Measurements from ENCODE around the gene ARFGAP1. TPM values are rescaled to one million over a fixed set of nuclear protein-coding genes. Genes with fewer than 3 reads are reported as not detected.
"Not testable (repeated sequence)": the region's sequence is repeated elsewhere in the genome, so short reads cannot be mapped to it uniquely, and the experiment has no call there.

Gene ARFGAP1
- total RNA-seq, 1 donor from 2014 or later: 78.6 TPM

DNA sequence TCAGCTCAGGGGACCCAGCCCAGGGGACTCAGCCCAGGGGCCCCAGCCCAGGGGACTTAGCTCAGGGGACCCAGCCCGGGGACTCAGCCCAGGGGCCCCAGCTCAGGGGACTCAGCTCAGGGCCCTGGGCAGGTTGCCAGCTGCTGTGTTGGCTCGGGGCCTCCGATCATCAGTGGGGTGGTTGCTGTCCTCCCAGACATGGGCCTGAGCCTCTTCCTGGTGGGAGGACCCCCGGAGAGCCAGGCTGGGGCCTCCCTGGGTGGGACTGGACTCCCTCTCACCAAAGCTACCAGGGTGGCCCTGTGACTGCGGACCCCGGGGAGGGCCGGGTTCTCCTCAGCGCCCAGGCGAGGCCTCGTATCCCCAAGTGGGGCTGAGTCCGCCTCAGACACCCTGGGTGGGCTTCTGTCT lies 24.8 kb downstream of the ARFGAP1 start:
- H3K4me3 ChIP-seq (ENCODE audit: low read depth, low read length): no peak overlapping the region
- TF ChIP-seq, protein P1, sequence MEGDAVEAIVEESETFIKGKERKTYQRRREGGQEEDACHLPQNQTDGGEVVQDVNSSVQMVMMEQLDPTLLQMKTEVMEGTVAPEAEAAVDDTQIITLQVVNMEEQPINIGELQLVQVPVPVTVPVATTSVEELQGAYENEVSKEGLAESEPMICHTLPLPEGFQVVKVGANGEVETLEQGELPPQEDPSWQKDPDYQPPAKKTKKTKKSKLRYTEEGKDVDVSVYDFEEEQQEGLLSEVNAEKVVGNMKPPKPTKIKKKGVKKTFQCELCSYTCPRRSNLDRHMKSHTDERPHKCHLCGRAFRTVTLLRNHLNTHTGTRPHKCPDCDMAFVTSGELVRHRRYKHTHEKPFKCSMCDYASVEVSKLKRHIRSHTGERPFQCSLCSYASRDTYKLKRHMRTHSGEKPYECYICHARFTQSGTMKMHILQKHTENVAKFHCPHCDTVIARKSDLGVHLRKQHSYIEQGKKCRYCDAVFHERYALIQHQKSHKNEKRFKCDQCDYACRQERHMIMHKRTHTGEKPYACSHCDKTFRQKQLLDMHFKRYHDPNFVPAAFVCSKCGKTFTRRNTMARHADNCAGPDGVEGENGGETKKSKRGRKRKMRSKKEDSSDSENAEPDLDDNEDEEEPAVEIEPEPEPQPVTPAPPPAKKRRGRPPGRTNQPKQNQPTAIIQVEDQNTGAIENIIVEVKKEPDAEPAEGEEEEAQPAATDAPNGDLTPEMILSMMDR (conservative IDR thresholded peaks at IDR 0.05; ENCODE audit: low read depth, low read length): no peak
- no peak for DNase-seq (ENCODE audit: low read depth)

DNA sequence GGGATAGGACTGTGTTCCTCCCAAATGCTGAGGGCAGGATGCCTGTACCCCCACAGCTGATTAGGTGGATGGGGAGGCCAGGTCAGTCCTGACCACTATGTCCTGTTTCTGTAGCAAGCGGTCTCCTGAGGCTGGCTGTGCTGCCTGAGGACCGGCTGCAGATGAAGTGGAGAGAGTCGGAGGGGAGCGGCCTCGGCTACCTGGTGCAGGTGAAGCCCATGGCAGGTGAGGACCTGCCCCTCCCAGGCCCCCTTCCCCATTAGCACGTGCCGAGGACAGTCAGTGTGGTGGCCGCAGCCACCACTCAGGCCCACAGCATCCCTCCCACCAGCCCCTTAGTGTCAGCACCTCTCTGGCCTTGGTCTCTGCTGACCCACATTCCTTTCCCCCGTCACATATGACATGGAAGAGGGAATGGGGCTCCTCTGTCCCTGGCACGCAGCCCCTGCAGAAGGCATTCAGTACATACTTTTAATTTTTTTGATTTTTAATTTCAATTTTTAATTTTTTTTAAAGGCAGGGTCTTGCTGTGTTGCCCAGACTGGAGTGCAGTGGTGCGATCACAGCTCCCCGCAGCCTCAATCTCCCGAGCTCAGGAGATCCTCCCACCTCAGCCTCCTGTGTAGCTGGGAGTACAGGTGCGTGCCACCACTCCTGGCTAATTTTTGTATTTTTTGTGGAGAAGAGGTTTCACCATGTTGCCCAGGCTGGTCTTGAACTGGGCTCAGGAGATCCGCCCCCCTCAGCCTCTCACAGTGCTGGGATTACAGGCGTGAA lies 25.4 kb downstream of the ARFGAP1 start:
- no peak for DNase-seq (ENCODE audit: low read depth)
- H3K4me3 ChIP-seq (ENCODE audit: low read depth, low read length): no peak overlapping the region
- TF ChIP-seq, protein P1 (conservative IDR thresholded peaks at IDR 0.05; ENCODE audit: low read depth, low read length): no peak

DNA sequence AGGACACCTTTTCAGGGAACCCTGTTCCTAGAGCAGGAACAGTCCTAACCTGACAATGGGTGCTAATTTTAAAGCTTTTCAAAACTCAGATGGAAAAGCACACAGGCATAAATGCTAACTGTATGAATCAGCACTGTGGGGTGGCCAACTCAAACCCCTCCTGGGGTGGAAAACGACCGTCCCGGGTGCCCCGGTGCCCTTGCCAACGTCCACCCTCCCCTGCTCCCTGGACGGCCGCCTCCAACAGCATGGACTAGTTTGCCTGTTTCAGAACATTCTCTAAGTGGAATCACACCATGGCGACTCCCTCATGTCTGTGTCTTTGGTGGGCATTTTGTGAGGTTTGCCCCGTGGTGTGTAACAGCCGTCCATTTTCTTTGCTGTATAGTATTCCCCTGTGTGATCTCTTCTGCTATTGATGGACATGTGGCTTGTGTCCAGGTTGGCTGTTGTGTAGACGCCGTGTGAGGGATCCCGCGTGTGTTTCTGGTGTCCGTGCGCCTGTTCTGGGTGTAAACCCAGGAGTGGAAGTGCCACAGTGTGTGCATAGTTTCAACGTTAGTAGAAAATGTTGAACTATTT lies 26.2 kb downstream of the ARFGAP1 start:
- TF ChIP-seq, protein P1 (conservative IDR thresholded peaks at IDR 0.05; ENCODE audit: low read depth, low read length): no peak
- H3K4me3 ChIP-seq (ENCODE audit: low read depth, low read length): no peak overlapping the region
- no peak for DNase-seq (ENCODE audit: low read depth)

DNA sequence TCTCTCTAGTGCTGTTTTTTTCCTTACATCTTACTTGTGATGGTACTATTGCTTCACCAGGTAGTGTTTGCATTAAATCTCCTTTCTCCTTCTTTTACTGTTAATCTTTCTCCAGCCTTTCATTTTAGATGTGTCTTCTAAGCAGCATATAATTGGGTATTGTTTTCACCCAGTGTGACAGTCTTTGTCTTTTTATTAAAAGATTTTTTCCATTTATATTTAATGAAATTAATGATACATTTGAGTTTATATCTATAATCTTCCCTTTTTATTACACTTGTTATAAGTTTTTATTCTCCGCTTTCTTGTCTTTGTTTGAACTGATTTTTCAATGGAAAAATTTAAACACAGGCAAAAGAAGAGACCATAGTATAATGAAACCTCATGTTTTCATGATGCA lies 29.1 kb downstream of the ARFGAP1 start:
- H3K4me3 ChIP-seq (ENCODE audit: low read depth, low read length): no peak overlapping the region
- TF ChIP-seq, protein P1 (conservative IDR thresholded peaks at IDR 0.05; ENCODE audit: low read depth, low read length): no peak
- DNase-seq (ENCODE audit: low read depth): no peak

DNA sequence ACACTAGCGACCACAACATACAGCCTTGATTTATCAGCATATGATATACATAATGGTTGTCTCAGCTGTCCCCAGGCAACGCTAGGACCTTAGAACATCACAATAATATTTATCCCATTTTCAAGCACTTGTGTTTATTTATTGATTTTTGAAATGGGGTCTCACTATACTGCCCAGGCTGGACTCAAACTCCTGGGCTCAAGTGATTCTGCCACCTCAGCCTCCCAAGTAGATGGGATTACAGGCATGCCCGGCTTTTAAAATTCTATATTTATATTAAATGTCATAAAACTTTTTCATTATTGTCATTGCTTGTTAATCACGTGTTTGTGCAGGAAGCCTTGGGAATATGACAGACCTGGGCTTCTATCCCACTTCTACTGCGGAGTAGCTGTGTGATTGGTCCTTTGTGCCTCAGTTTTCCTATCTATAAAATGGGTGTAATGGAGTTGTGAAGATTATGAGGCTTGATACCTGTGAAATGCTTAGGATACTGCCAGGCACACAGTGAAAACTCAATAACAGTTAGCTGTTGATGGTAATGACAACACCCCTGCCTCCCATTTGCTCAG lies 30.6 kb downstream of the ARFGAP1 start:
- H3K4me3 ChIP-seq (ENCODE audit: low read depth, low read length): no peak overlapping the region
- DNase-seq (ENCODE audit: low read depth): no peak
- TF ChIP-seq, protein P1 (conservative IDR thresholded peaks at IDR 0.05; ENCODE audit: low read depth, low read length): no peak

DNA sequence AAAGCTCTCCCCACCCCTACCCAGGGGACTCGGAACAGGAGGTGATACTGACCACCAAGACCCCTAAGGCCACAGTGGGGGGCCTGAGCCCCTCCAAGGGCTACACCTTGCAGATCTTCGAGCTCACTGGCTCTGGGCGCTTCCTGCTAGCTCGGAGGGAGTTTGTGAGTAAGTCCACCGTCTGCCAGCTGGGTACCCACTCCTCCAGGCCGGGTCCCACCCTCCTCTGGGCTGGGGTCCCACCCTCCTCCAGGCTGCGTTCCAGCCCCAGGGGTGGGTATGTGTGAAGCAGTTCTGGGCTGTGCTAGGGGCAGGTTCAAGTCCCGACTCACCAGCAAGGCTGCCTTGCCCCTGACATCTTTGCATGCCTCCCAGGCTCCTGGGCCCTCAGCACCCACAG lies 32.8 kb downstream of the ARFGAP1 start:
- TF ChIP-seq, protein P1 (conservative IDR thresholded peaks at IDR 0.05; ENCODE audit: low read depth, low read length): no peak
- no peak for DNase-seq (ENCODE audit: low read depth)
- no peak overlapping the region for H3K4me3 ChIP-seq (ENCODE audit: low read depth, low read length)

DNA sequence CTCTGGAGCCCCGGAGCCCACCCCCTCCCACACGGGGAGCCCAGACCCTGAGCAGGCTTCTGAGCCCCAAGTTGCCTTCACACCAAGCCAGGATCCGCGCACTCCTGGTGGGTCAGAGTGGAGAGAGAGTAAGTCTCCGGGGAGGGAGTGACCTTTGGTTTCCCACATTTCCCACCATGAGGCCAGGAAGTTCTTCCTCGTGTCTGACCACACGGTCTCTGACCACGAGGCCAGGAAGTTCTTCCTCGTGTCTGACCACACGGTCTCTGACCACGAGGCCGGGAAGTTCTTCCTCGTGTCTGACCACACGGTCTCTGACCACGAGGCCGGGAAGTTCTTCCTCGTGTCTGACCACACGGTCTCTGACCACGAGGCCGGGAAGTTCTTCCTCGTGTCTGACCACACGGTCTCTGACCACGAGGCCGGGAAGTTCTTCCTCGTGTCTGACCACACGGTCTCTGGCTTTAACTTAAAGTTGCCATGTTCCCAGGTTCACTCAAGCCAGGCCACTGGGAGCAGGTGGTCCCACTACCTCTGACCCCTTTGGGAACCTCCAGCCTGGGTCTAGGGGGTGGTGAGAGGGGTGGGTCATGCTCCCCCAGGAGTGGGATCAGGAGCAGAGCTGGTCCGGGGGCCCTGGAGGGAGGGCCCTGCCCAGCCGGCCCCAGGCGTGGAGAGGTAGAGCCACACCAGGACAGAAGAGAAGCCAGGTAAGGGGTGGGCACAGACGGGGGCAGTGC lies 33.5 kb downstream of the ARFGAP1 start:
- H3K4me3 ChIP-seq (ENCODE audit: low read depth, low read length); DNase-seq (ENCODE audit: low read depth): not testable (repeated sequence)
